HTERT RPE-1 (cell line): Measurements from ENCODE around the gene NHLRC2.
"Not testable (repeated sequence)": the region's sequence is repeated elsewhere in the genome, so short reads cannot be mapped to it uniquely, and the experiment has no call there.

Experiments
- in situ Hi-C: fragments of 300-500 bp; cut with MboI; formaldehyde crosslinking; loops from 4 replicates; pipeline ENCODE4 v1.14.3; 2020; ENCODE audit warnings: low sequenced_read_pairs

The NHLRC2 gene

DNA sequence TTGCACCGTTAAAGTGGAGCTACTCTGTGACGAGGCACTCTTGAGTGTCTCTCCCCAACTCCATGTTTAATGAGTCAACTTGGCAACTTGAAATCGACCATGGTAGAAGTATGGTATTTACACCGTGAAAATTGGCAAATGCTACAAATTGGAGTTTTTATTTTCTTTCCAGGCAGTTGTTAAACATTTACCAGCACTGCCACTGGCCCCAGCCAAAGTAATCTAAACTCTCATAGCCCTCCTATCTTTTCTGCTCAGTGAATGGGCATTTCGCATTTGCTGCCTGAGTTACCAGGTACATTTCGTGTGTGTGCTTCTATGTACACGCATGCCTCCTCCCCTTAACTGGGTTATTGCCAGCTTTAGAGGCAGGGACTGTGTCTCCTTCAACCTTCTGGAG lies 83.3 kb downstream of the NHLRC2 start:
- in situ Hi-C loops, result no loop called here

DNA sequence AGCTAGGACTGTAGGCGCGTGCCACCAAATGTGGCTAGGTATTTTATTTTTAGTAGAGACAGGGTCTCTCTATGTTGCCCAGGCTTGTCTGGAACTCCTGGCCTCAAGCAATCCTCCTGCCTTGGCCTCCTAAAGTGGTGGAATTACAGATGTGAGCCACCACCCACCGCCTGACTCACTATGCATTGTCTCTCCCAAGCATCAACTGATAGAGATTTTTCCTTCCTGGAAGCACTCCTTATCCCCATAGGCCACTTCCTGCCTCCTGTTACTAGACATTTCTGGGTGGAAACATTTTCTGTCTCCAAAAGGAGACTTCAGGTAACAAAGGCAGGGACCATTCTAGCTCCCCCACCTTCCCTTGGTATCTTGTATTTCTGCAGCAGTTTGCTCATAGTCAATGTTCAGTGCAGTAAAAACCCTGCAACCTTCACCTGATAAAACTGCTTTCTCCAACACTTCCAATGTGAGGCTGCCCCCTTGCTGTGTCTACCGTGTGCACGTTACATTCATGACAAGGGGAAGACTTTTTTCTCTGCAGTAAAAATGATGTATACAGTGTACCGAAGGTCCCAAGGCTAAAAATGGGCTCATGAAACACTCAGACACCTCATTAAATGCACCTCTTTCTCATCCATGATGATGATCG lies 84.9 kb downstream of the NHLRC2 start:
- in situ Hi-C loops, result no loop called here

DNA sequence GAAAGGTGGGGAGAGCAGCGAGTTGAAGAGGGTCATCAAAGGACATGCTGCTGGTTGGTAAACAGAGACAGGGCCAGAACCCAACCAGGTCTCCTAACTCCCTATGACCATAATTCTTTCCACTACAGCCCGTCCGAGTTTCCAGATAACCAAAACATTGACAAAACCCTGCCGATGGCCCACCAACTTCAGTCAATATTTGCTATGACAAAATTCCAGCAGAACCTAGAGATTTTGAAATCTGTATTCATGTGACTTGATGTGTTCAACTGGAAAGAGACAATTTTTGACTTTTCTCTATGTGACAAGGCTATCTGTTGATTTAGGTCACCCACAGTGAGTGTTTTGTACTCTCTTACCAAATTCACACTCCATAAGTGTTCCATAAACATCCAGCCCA lies 86.7 kb downstream of the NHLRC2 start:
- in situ Hi-C loops, result no loop called here

DNA sequence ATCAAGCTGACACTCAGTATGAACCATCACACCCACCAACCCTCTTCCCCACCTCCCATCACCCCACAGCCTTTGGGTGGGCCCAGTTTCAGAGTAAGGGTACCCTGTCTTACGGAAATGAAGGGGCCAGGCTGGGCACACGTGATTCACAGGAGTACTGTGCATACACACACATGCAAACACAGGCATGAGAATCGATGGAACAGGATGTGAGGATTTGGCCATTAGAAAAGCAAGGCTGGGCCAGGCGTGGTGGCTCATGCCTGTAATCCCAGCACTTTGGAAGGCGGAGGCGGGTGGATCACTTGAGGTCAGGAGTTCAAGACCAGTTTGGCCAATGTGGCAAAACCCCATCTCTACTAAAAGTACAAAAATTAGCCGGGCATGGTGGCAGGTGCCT lies 88.7 kb downstream of the NHLRC2 start:
- in situ Hi-C loops, result not testable (repeated sequence)

DNA sequence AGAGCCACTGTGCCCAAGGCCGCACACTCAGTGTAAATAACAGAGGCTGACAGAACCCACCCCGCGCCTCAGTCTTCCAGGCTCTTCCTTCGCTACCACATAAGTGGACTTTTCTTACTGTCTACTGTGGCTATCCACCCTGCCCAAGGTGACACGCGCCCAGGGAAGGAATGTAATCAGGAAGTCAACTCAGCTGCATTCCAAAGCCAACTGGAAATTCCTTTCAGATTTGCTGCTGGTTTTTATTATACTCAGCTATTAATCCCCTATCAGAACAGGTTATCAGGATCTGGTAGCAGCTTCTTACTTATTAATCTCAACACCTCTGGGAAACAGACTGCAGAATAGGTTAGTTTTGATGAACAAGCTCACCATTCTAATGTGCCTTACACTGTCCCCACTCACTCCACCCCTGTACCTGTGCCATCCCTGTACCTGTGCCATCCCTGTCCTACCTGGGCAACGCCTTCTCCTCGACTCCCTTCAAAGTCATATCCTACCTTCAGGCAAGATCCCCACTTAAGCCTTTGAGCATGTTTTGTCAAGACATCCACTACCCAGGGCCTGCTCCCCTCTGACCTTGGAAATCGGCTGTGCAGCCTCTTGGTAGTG lies 90.7 kb downstream of the NHLRC2 start:
- in situ Hi-C loops, result no loop called here

DNA sequence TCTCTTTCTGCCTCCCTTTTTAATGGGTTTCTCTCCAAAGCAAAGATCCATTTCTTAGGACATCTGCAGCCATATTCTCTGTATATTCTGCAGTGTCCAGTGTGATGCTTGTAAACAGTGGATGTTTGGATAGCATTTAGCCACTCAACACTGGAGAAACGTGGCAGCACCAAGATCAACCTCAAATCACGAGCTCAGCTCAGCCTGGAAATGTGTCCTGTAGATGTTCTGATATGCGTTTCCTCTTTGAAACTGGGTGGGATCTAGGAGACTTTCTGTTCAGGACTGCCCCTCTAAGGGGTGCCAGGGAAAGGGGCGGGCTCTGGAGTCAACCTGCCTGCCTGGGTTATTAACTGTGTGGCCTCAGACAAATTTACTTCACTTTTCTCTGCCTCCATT lies 91.2 kb downstream of the NHLRC2 start:
- in situ Hi-C loops, result no loop called here

DNA sequence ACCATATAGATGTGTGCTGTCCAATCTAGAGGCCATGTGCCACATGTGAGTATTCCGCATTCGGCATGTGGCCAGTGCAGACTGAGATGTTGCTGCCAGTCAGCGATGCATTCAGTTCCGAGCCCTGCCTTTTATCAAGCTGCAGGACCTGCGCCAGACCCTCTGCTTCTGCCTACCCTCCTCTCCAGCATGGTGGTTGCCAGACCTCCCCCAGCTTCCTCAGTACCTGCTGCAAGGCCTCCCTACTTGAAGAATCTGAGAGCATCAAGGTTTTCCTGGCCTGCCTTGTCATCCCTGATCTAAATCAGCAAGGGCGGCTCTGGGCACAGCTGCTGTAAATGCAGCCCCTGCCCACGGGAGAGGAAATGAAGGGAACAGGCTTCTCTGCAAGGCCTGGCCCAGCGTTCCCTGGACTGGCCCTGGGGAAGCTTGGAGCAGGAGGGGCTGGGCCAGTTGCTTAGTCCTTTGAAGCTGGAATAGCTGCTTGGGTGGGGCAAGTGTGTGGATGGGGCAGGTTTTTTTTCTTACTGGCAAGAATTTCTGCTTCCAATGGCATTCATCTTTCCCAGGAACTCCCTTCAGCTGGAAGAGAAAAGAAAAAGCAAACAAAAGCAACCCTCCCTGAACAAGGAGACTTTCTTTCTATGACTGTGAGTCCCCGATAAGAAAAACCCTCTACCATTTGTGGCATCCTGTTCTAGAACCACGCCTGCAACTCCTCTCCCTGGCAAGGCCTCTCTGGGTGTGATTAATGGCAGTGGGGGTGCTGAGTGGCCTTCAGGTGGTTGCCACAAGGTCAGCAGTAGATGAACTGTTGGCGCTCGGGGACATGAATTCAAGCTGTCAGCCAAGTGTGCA lies 93.0 kb downstream of the NHLRC2 start:
- in situ Hi-C loops, result no loop called here

DNA sequence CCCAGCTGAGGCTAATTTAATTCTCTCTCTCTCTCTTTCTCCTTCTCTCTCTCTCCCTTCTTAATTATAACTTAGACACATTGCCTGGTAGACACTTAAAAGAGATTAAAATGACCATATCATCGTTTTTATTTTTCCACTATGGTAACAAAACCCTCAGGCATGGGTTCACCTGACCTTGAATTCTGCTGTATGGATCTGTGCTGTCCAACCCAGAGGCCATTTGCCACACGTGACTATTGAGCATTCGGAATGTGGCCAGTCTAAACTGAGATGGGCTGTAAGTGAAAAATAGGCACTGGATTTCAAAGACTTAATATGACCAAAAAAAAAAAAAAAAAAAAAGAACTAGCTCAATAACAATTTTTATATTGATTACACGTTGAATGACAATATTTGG lies 93.6 kb downstream of the NHLRC2 start:
- in situ Hi-C loops, result no loop called here

DNA sequence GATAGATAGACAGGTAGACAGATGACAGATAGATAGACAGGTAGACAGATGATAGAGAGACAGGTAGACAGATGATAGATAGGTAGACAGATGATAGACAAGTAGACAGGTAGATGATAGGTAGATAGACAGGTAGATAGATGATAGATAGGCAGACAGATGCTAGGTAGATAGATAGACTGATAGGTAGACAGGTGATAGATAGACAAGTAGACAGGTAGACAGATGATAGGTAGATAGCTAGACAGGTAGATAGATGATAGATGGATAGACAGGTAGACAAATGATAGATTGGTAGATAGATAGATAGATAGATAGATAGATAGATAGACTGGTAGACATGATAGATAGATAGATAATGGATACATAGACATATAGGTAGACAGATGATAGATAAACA lies 95.8 kb downstream of the NHLRC2 start:
- in situ Hi-C loops, result no loop called here

DNA sequence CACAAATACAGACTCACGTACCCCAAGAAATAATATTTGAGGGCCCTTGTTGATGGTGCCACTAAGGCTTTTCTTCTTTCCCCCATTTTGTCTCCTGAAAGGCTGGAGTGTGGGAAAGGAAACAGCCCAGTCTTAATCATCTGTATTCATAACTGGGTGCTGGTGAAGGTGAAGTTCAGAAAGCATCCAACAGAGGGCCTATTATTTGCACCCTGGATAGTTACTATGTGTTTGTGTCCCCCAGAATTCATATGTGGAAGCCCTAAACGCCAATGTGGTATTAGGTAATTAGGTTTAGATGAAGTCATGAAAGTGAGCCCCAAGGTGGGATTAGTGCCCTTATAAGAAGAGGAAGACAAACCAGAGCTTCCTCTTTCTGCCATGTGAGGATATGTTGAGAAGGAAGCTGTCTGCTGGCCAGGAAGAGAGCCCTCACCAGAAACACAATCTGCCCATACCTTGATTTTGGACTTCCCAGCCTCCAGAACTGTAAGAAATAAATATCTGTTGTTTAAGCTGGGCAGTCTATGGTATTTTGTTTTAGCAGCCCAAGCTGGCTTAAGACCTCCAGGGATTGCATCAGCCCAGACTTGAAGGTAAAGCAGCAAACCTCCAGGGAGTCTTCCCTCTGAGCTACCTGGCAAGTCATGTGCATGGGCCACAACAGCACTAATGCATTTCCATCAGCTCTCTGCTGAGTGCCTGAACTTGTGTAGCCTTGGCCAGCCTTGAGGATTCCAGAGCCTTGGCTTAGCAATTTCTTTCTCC lies 99.2 kb downstream of the NHLRC2 start:
- in situ Hi-C loops, result no loop called here

DNA sequence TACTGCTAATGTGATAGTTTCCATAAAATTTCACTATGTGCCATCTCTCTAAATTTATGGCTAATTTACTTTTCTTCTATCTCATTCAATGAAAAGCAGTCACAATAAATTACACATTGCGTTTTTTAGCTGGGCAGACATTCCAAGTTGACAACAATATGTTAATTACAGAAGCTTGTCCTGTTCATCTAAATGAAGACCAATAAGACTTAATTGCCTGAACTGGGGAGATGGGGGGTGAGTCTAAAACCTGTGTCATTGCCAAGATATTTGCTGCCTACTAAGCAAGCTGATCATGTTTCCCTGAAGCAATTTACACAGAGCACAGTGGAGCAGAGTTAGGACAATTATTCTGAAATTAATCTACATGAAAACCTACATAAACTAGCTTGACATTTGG lies 99.9 kb downstream of the NHLRC2 start:
- in situ Hi-C loops, result no loop called here

DNA sequence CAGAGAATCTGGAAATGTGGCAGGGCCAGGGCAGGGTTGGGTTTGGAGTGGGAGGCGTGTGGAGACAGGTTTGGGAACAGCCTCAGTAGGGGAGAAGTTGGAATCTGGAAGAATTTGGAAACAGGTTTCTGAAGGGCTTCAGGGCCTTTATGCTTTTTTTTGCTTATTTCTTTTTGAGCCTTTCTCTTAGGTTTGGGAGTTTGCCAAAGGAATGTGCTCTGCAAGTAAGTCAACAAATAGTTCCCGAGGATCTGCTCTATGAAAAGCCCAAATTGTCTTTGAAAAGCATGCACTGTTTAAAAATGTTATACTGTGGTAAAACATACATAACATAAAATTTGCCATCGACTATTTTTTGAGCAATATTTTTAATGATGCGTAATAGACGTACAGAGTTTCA lies 102.6 kb downstream of the NHLRC2 start:
- in situ Hi-C loops, result no loop called here

DNA sequence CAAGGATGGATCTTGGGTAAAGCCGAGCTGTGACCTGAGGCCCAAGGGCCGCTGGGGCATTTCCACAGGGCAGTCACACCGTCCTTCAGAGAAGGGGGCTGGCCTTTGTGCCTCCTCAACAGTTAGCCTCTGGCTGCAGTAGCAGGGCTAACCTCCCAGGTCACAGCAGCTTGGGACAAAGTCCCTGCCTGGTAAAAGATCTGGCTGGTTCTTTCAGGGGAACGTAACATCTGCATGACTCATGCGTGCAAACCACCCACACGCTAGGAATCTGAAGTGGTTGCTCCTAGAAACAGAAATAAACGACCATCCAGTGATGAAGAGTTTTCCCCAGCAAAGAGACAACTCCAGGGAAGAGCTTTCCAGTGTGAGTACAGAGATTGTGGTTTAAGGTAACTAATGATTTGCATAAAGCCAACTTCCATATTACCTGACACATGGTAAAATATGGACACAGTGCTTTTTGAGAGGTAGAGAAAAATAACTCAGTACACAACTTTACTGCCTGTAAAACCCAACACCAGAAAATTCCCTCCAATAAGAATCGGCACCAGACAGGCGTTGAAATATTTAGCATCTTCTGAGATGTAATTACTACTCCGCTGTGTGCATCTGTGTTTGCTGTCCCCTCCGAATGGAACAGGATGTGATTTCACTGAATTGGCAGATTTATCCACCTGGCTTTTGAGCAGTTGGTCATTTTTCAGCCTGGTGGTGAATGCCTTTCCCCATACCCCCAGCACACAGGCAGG lies 104.3 kb downstream of the NHLRC2 start:
- in situ Hi-C loops, result no loop called here

DNA sequence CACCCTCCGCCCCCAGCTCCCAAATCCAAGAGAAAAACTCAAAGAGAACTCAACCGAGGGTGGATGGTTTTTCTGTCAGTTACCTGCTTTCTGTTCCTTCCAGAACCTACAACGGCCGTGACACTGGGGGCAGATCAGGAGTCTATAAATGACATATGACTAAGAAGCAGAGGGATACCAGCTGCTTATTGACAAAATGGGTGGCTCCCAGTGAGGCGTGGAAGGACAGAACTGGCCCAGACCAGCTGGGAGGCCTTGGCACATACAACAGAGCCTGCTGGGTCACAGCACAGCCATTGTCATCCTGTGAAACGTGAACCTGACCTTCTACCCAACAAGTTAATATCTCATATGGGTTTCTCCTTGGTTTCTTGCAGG lies 104.9 kb downstream of the NHLRC2 start:
- in situ Hi-C loops, result no loop called here

DNA sequence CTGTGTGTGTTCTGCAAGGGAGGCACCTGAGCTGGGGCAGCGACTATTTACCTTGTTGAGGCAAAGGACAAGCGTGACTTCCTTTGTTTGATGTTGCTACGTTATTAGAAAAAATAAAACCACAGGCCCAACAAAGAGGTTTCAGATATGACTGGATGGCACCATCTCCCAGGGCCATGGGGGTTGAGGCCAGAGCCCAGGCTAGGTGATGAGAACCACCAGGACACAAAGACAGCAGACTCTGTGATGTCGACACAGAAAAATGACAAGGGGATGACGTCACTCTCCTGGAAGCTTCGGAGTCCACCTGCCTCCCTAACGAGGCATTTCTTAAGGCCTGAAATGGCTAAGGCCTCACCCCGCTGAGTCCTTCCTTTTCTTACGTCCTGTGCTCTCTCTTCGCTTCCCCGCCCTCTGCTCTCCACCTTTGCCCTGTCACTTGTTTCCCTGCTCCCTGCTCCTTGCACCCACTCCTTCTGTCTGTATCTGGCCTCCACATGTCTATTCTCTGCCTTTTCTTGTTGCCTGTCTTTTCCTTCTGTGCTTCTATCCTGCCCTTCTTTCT lies 106.2 kb downstream of the NHLRC2 start:
- in situ Hi-C loops, result no loop called here

DNA sequence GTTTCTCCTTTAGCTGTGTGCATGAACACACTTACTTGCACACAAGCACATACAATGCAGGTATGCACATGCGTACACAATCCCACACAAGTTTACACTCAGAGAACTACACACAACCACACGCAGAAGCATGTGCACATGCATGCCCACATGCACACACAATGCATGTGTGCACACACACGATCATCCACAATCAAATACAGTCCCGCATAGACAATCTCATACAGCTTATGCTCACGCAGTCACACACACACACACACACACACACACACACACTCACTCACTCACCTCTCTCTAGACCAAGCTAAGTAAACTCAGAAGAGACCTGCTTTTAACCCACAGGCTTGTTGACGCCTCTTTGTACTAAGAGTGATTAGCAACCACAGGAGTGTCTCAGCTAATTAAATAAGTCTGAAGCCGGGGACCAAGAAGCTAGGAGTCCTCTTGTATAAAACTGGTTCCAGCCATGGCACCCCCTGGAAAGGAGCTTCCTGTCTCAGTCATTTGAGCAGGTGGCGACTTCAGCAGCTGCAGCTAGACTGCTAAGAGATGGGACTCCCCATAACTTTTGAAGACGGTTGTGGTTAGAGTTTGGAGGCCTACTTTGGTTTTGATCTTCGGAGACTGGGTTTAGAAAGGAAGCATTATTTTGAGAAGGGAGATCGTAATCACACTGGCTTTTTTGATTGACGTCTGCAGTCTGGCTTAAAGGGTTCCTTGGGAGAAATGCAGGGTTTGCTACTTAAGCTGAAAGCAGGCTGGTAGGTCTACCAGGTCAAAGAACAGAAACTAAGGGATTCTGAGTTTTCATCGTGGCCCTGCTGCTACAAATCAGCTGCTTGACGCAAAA lies 106.9 kb downstream of the NHLRC2 start:
- in situ Hi-C loops, result no loop called here

DNA sequence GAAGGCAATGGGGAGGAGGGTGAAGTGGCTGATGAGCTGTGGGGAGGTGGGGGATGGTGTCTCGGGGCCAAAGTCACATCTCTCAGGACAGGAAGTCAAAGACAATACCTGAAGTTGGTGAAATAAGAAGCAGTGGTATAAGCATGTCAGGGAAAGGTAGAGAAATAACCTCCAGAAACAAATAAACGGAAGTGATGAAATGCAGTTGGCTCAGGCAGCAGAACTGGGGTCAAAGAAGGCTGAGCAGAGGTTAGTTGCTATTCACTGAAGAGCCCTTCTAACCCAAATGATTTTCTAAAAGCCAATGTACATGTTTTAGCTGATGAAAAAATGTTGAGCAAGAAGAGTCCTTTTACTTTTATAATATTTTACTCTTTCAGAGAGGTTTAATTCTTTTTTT lies 110.6 kb downstream of the NHLRC2 start:
- in situ Hi-C loops, result no loop called here

DNA sequence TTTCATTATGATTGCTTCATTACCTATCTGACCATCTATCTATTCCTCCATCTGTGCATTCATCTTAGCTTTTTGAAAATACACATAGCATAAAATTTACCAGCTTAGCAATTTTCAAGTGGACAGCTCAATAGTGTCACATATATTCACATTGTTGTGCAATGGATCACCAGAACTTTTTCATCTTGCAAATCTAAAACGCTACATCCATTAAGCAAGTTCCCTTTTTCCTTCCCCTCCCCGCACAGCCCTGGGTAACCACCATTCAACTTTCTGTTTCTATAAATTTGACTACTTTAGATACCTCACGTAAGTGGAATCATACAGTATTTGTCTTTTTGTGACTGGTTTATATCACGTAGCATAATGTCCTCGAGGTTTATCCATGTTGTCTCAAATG lies 111.2 kb downstream of the NHLRC2 start:
- in situ Hi-C loops, result no loop called here
